HEK293T (cell line): ENCODE measurements around the gene ITGB6.

ENCODE experiments used
- BHLHE40 ChIP-seq: fragments of 450-650 bp; IDR thresholded peaks from 2 replicates; pipeline ENCODE4 v1.6.1; 2016; ENCODE audit warnings: mild to moderate bottlenecking, moderate library complexity, borderline replicate concordance
- CTBP1 ChIP-seq: fragments of 450-650 bp; IDR thresholded peaks from 2 replicates; pipeline ENCODE4 v1.6.1; 2016; ENCODE audit warnings: borderline replicate concordance
- ELF4 ChIP-seq: fragments of 450-650 bp; IDR thresholded peaks from 2 replicates; pipeline ENCODE4 v1.6.1; 2017; ENCODE audit warnings: antibody characterized with exemption
- FOXA1 ChIP-seq: fragments of 450-650 bp; IDR thresholded peaks from 2 replicates; pipeline ENCODE4 v1.6.1; 2016; ENCODE audit warnings: mild to moderate bottlenecking
- FOXK2 ChIP-seq: fragments of 450-650 bp; IDR thresholded peaks from 2 replicates; pipeline ENCODE4 v1.6.1; 2016; ENCODE audit warnings: mild to moderate bottlenecking
- FOXM1 ChIP-seq: fragments of 450-650 bp; IDR thresholded peaks from 2 replicates; pipeline ENCODE4 v1.6.1; 2017; ENCODE audit warnings: mild to moderate bottlenecking, borderline replicate concordance
- L3MBTL2 ChIP-seq: fragments of 450-650 bp; conservative IDR thresholded peaks from 2 replicates; pipeline ENCODE4 v1.6.1; 2016; ENCODE audit warnings: mild to moderate bottlenecking
- LEF1 ChIP-seq: fragments of 450-650 bp; IDR thresholded peaks from 2 replicates; pipeline ENCODE4 v1.6.1; 2017; ENCODE audit warnings: mild to moderate bottlenecking, borderline replicate concordance
- SP1 ChIP-seq: fragments of 450-650 bp; IDR thresholded peaks from 2 replicates; pipeline ENCODE4 v1.6.1; 2017
- SUZ12 ChIP-seq: fragments of 450-650 bp; IDR thresholded peaks from 2 replicates; pipeline ENCODE4 v1.6.1; 2016; ENCODE audit warnings: mild to moderate bottlenecking
- TARDBP ChIP-seq: fragments of 450-650 bp; IDR thresholded peaks from 2 replicates; pipeline ENCODE4 v1.6.1; 2016
- TF ChIP-seq, protein P1 (sequence below): fragments of 450-650 bp; IDR thresholded peaks from 2 replicates; pipeline ENCODE4 v1.6.1; 2016

DNA sequence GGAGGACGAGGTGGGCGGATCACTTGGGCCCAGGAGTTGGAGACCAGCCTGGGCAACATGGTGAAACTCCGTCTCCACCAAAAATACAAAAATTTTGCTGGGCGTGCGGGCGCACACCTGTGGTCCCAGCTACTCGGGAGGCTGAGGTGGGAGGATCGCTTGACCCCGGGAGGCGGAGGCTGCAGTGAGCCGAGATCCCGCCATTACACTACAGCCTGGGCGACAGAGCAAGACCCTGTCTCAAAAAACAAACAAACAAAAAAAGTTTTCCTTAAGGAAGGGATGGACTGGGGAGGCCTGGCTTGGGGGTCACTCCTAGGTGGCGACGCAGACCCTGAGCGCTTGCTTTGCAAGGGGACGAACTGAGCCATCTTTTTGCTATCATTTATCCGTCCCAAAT lies 138.5 kb downstream of the ITGB6 start:
- TF ChIP-seq SP1 (no peak), L3MBTL2 (no peak), ELF4 (no peak), FOXK2 (no peak), BHLHE40 (no peak), FOXM1 (no peak), TARDBP (no peak), FOXA1 (no peak), SUZ12 (no peak), LEF1 (no peak), CTBP1 (no peak)
- TF ChIP-seq, protein P1, sequence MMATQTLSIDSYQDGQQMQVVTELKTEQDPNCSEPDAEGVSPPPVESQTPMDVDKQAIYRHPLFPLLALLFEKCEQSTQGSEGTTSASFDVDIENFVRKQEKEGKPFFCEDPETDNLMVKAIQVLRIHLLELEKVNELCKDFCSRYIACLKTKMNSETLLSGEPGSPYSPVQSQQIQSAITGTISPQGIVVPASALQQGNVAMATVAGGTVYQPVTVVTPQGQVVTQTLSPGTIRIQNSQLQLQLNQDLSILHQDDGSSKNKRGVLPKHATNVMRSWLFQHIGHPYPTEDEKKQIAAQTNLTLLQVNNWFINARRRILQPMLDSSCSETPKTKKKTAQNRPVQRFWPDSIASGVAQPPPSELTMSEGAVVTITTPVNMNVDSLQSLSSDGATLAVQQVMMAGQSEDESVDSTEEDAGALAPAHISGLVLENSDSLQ: no peak
